Stimulated activated CD8-positive, alpha-beta memory T cell treated with anti-CD3 and anti-CD28 coated beads, Interleukin-2, amount 100 ng/mL, for 48 hours (primary cell): Measurements from ENCODE around the gene AKNAD1.

Source experiments
- DNase-seq, 2 donors: peaks; one replicate each; pipeline ENCODE4 v3.0.0-alpha.2; 2020; ENCODE audit warnings: low read depth in 2 of 2

The AKNAD1 gene

DNA sequence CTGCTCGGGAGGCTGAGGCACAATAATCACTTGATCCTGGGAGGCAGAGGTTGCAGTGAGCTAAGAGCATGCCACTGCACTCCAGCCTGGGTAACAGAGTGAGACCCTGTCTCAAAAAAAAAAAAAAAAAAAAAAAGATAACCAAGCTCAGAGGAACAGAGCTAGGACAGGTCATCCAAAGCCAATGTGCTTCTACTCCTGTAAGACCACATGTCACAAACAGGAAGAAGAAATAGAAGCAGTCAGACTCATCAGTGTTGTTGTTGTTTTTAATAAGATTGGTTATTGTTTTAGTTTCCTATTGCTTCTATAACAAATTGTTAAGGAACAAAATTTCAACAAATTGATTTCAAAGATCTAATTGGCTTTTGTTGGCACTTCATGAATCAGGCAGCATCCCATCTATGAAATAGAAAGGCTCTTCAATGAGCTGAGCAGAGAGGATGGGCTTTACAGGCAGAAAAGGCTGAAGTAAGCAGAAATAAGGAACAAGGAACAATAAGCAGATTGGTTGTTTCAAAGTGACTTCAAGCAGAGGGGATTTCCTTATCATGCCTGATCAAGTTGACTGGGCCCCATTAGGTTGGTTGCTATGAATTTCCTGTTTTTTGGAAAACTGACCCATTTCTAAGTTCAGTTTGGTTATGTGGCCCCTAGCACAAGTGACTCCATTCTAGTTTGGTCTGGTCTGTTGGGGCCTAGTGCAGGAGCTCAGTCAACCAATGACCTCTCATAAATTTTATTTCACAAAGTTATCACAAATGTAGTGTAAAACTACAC lies 6.0 kb upstream of the AKNAD1 start:
- DNase-seq, result no peak

DNA sequence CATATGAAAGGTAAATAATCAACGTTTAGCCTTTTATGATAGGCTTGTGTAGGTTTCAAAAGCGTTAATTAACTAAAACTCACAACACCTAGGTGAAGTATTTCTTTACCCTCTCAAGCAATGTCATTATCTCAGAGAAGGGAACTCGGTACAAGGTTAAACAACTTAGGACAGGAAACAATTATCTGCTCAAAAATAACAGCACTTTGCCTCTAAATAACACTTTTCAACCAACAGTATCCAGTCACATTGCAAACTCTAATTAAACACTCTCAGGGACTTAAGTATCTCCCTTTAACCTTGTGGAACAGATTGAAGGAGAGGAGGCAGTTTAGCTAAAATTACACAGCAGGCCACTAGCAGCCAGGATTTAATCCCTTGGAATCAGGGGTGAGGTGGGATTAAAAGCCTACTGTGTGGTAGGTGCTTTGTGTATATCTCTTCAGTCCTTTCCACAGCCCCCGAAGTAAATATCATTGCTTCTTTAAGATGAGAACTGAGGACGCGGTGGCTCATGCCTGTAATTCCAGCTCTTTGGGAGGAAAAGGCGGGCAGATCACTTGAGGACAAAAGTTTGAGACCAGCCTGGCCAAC lies 5.2 kb upstream of the AKNAD1 start:
- DNase-seq, result no peak

- DNase-seq, result no peak
Measured at GRCh38 chr1:108861566-108861965, 4.7 kb upstream of the AKNAD1 start.

DNA sequence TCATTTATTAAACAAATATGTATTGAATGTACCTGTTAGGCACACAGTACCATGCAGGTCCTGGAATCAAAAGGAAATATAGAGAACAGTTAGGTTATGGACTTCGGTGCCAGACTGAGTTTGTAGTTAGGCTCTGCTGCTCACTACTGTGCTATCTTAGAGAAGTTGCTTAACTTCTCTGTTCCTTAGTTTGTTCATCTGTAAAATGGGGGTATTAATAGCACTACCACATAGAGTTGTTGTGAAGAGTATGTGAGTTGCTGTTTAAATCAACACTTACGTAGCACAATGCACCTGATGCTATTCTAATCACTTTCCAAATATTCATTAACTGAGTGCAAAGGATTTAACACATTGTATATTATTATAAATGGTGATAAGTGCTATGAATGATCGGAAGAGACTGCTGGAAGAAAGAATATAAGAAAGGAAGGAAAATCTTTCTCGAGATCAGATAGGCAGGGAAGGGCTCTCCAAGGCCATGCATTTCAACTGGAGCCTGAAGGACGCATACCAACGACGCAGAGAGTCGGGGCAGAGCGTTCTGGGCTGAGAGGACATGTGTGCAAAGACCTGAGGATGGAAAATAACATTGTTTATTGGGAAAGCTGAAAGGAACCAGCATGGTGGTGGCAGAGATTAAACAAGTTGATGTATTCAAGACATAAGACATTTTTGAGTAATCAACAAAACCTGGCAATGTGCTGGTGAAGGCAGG lies 3.5 kb upstream of the AKNAD1 start:
- no peak for DNase-seq

- DNase-seq, result no peak
Measured at GRCh38 chr1:108858230-108858950, 1.5 kb upstream of the AKNAD1 start.

DNA sequence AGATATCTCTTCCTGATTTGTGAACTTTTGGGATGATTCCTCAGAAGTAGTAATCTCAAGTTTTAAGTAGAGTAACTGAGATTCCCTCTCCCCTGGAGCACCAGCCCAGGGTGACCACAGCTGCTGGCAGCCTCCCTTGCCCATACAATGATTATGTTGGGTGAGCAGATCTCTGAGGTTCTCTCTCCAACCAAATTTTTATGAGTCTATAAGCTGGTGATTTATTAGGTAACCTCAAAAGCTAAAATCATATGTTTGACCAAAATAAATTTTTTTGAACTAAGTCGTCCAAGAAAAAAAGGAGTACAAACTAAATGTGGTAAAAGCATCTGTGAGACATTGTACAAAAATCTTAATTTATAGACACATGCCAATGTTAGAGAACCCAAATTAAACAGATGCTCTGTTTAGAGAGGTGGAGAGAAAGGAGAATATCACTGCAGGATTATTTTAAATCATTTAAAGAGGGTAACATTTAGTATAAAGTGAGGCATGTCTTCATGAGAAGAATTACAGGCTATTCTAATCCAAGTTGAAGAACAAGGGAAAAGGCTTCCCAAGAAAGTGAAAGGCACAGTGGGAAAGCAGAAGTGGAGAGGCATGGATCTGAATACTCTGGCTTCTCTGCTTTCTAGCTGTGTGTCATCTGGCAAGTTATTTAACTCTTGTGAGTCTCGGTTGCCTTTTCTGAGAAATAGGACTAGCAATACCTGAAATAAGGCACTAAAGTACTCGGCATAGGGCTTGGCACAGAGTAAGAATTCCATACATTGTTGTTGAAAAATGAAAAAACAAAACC lies 2.5 kb downstream of the AKNAD1 start:
- no peak for DNase-seq

GRCh38 chr1:108852221-108852975 lies 4.5 kb downstream of the AKNAD1 start:
- no peak for DNase-seq

GRCh38 chr1:108851567-108851966 lies 5.3 kb downstream of the AKNAD1 start:
- no peak for DNase-seq

DNA sequence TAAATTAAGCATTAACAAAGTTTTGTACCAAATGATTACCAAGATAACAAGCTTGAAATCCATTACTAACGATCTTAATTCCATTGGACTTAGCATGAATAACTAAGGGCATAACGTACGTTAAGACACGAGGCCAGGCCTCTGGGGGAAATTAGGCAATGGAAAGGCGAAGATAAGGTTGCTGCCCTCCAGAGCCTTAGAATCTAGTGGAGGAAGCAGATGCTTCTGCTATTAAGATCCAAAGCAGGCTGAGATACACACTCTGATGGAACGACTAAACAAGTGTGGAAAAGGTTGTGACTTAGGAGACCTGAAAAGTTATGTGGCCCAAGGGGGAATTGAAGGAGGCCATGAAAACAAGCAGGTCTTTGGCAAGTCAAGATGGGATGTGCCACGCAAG lies 6.0 kb downstream of the AKNAD1 start:
- DNase-seq, result no peak

- no peak for DNase-seq
Measured at GRCh38 chr1:108848806-108849205, 8.1 kb downstream of the AKNAD1 start.

GRCh38 chr1:108847494-108847893 lies 9.4 kb downstream of the AKNAD1 start:
- DNase-seq, result no peak

GRCh38 chr1:108845991-108846390 lies 10.9 kb downstream of the AKNAD1 start:
- no peak for DNase-seq

- DNase-seq, result no peak
Measured at GRCh38 chr1:108845446-108845845, 11.4 kb downstream of the AKNAD1 start.

DNA sequence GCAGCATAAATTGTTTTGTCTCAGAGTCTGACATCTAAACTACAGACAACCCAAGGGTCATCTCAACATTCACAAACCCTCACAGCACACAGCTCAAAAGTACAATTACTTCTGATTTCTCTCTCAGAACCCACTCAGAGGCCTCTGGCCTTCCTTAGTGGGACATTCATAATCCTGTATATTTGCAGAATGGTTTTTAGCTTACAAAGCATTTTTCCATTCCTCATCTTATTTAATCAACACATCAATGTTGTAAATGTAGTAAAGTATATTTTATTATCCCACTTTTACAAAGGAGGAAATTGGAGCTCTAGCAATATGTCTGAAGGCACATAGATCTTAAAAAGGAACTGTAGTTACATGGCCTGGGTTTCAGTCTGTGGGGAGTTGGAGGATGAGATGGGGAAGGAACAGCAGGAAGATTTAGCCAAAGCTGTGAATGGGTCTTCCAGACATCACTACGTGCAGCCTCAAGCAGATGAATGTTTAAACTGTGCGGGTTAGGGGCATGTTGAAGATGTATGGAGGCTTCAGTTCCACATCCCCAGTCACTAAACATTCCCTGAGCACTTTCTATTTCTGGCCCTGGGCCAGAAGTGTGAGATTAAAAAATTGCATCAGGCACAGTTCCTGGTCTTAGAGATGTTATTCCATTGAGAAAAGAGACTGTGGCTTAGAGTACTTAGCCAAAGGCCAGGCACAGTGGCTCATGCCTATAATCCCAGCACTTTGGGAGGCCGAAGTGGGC lies 13.3 kb downstream of the AKNAD1 start:
- no peak for DNase-seq

GRCh38 chr1:108842525-108843181 lies 14.2 kb downstream of the AKNAD1 start:
- DNase-seq, result no peak

DNA sequence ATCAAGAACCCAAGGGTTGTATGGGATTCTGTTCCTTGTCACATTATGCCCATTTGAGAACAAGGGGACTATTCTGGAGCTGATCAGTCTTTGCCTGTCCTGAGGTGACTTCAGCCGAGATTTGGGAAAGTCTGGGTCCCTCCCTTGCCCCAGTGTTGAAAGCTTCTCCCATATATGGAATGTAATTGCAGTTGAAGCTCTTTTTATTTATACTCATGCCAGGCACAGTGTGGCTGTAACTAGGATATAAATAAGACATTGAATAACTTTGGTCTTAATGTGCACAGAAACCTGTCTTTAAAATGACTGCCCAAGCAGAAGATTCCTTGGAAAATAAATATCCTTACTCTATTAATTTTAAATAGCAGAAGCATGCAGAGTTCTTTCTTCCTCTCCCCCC lies 15.2 kb downstream of the AKNAD1 start:
- no peak for DNase-seq

DNA sequence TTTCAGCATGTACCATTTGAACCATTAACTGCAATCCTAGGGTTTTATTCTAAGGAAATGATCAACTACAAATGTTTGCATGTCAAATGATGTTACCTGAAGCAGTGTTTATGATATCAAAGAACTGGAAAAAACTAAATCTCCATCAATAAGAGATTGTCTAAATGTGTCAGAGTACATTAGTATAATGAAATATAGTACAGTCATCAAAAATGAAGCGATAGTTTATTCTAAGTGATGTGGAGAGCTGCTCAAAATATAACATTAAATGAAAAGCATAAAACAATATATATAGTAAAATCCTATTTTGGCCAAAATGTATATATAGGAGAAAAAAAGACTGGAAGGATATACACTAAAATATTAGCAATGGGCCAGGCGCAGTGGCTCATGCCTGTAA lies 24.0 kb downstream of the AKNAD1 start:
- DNase-seq, result no peak

DNA sequence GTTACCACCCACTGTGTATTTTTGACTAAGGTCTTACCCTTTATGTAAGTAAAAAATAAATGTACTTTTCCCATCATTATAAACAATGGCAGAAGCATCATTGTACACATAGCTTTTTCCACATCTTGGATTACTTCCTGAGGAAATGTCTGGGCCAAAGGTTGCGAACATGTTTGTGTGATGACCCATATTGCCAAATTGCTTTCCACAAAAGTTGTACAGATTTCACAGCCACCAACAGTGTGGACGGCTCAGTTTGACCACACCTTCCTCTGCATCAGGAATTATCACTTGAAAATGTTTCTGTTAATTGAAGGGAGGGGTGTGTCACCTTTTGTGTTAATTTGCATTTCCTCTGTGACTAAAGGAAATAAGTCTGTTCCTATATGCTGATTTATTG lies 25.7 kb downstream of the AKNAD1 start:
- DNase-seq, result no peak
